HG03460 (cell line): ENCODE measurements around the gene DAB2.
"Not testable (repeated sequence)": the region's sequence is repeated elsewhere in the genome, so short reads cannot be mapped to it uniquely, and the experiment has no call there.

Experiments
- ATAC-seq: cut with Tn5 transposase; IDR thresholded peaks from one replicate; pipeline ENCODE4 v1.9.1; 2021; ENCODE audit not compliant: unreplicated experiment

Gene DAB2

GRCh38 chr5:39352170-39352569 is 72.6 kb downstream of the DAB2 start:
- ATAC-seq = no peak

- no peak for ATAC-seq
These were observed 75.3 kb downstream of the DAB2 start for GRCh38 chr5:39349484-39349883.

GRCh38 chr5:39342460-39342859 is 82.3 kb downstream of the DAB2 start:
- ATAC-seq = no peak

- no peak for ATAC-seq
These were observed 82.9 kb downstream of the DAB2 start for GRCh38 chr5:39341896-39342295.

GRCh38 chr5:39340506-39340905 is 84.3 kb downstream of the DAB2 start:
- ATAC-seq = no peak

GRCh38 chr5:39337252-39337915 is 87.4 kb downstream of the DAB2 start:
- no peak for ATAC-seq

GRCh38 chr5:39334296-39334695 is 90.5 kb downstream of the DAB2 start:
- not testable (repeated sequence) for ATAC-seq

GRCh38 chr5:39333104-39333503 is 91.7 kb downstream of the DAB2 start:
- ATAC-seq = no peak

GRCh38 chr5:39331861-39332381 is 92.9 kb downstream of the DAB2 start:
- no peak for ATAC-seq

GRCh38 chr5:39328731-39329130 is 96.0 kb downstream of the DAB2 start:
- ATAC-seq = no peak

- ATAC-seq = no peak
These were observed 101.2 kb downstream of the DAB2 start for GRCh38 chr5:39323542-39323941.
